Stimulated activated CD4-positive, alpha-beta T cell treated with anti-CD3 and anti-CD28 coated beads, Interleukin-1b, Interleukin-23, amount 100 ng/mL, for 4 hours (primary cell): ENCODE results near the gene RSPRY1.

Experiments used
- DNase-seq, 2 donors: peaks; one replicate each; pipeline ENCODE4 v3.0.0-alpha.2; 2020; ENCODE audit warnings: low read depth in 2 of 2

RSPRY1 gene

GRCh38 chr16:57224651-57225335 lies 38.7 kb downstream of the RSPRY1 start:
- no peak for DNase-seq

GRCh38 chr16:57225978-57226377 lies 39.8 kb downstream of the RSPRY1 start:
- no peak for DNase-seq

GRCh38 chr16:57226701-57227621 lies 40.8 kb downstream of the RSPRY1 start:
- no peak for DNase-seq

DNA sequence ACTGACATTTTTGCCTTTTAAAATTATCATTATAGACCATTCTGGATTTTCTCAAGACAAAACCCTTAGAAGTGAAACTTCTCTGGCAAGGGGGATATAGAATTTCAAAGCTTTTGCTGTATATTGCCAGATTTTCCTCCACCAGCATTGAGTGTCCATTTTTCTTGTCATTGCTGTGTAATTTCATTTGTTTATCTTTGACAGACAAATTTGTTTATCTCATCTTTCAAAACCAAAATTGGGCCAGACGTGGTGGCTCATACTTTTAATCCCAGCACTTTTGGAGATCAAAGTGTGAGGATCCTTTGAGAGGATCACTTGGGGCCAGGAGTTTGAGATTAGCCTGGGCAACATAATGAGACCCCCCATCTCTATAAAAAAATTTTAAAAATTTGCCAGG lies 43.0 kb downstream of the RSPRY1 start:
- DNase-seq, result no peak

GRCh38 chr16:57231821-57232350 lies 45.8 kb downstream of the RSPRY1 start:
- DNase-seq, result no peak

- DNase-seq, result no peak
These were observed 48.0 kb downstream of the RSPRY1 start for GRCh38 chr16:57233944-57234706.

- no peak for DNase-seq
These were observed 48.6 kb downstream of the RSPRY1 start for GRCh38 chr16:57234707-57235092.

DNA sequence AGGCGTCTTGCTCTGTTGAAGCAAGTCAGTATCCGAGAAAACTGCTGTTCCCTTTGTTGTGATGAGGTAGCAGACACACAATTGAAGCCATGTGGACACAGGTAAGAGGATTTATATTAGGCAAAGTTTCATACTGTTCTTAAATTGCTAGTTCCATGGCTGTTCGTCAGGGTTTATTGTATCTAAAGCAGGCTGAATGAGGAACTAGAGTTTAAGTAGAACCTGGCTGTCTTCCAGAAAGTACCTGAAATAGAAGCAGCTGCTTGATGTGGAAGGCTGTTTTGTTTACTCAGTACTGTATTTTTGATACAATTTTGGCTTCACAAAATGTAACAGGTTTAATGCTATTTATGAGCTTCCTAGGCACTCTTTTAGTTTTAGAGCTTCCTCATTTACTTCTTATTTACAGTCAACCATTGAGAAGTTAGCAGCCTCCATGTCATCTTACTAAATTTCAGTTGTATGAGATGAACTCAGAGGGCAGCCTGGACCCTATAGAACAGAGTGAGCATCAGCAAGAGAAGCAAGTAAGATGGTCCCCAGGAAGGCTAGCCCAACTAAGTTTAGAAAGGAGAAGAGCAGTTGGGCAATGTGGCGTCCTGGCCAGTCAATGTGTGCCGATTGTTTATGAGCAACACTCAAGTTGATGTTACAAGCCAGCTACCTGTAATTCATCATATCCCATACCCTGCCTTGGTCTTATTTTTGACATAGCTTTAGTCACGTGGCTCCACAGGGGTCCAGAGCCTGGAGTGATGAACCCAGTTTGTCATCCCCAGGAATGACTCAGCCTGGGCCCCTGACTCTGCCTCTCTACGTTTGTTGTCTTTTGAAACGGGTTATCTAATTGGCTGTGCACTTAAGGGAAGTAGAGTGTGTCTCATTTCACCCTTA lies 49.2 kb downstream of the RSPRY1 start:
- no peak for DNase-seq

DNA sequence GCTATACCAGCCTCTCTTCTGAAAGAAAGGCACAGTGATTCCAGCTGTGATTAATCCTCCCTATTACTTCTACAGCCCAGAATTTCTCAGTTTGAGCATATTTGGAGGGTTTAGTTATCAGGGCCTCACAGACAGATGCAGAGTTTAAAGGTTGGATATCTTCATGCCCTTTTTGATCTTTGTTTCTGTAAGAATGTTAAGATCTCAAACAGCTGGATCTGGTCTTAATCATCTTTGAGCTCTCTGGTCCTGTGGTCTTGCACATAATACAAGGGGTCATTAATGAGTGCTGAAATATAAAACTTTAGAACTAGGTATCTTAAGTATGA lies 49.9 kb downstream of the RSPRY1 start:
- no peak for DNase-seq

- no peak for DNase-seq
These were observed 52.6 kb downstream of the RSPRY1 start for GRCh38 chr16:57238682-57239081.

DNA sequence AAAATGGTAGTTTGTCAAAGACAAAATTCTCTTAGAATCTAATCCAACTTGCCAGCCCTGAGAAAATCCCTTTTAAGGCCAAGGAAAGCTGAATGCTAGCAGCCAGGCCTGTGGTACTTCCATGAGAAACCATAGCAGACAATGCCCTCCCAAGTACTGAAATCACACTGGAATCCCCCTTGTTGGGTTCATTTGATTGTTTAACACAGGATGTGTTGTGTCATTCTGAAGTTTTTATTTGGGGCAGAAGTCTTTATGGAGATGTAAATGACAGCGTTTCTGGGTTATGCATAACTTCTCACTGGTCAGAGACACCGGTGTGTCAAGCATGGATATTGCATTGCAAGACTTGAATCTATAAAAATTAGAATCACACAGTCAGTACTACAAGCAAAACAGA lies 53.0 kb downstream of the RSPRY1 start:
- no peak for DNase-seq

GRCh38 chr16:57240851-57241250 lies 54.7 kb downstream of the RSPRY1 start:
- DNase-seq, result no peak

GRCh38 chr16:57242650-57243049 lies 56.5 kb downstream of the RSPRY1 start:
- DNase-seq, result no peak

GRCh38 chr16:57244463-57244766 lies 58.3 kb downstream of the RSPRY1 start:
- DNase-seq, result no peak

DNA sequence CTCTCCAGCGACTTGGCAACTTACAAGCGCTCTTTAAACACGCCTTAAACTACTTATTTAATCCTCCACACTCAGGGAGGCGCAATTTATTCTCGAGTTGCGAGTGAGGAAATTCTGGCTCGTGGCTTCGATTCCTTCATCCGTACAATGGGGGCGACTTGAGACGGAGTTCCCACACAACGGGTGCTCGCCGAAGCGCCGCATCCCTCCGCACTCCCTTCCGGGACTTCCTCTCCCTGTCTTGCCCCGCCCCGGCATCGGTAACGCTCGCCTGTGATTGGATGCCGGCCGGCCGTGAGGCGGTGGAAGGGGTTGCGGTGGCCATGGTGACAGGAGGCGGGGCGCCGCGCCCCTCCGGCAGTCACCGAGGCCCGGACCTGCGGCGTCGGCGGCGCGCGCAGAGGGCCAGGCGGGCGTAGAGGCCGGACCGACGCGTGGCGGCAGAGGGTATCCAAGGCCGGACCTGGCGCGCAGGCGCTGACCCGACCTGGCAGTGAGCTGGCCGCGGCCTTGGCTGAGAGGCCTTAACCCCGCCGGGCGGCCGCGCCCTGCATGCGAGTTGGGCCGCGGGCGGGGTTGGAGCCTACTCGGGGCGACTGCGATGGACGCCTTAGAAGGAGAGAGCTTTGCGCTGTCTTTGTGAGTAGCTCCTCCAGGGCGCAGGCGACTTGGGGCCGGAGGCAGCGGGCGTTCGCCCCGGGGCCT lies 58.8 kb downstream of the RSPRY1 start, which contains the start of gene ARL2BP:
TSS of gene ARL2BP (plus strand) at position 493 of the 705 bp plus-strand sequence. CDS start at position 602, 109 bp downstream.
- DNase-seq, result peak; percentile 93 to 96

- DNase-seq, result no peak
These were observed 59.5 kb downstream of the RSPRY1 start for GRCh38 chr16:57245472-57246113.

DNA sequence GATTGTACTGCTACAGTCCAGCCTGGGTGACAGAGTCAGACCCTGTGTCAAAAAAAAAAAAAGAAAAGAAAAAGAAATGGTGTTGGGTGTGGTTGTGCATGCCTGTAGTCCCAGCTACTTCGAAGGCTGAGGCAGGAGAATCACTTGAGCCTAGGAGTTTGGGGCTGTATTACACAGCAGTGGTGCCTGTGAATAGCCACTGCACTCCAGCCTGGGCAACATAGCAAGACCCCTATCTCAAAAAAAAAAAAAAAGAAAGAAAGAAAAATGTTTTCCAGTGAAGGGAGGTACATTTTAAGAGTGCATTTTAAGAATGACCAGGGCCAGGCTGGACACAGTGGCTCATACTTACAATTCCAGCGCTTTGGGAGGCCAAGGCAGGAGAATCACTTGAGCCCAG lies 65.2 kb downstream of the RSPRY1 start:
- DNase-seq, result no peak

- DNase-seq, result no peak
These were observed 66.1 kb downstream of the RSPRY1 start for GRCh38 chr16:57252148-57252721.

- no peak for DNase-seq
These were observed 67.3 kb downstream of the RSPRY1 start for GRCh38 chr16:57253466-57253865.
